Stomach (tissue), 9 donors: ENCODE data around the gene HDAC2. TPM values are rescaled to one million over a fixed set of nuclear protein-coding genes. Genes with fewer than 3 reads are reported as not detected.

Experiments used
- DNase-seq, 2 donors: peaks; one replicate each; pipeline versions ENCODE4 v3.0.0 to v3.0.0-alpha.2; 2013 to 2019
- H3K27ac ChIP-seq, 5 donors: fragments of 200-600 bp in 4 of 5; sonication (generic) in 4 of 5; one replicate each; pipeline ENCODE4 v1.5.1; 2013 to 2019; ENCODE audit warnings: mild to moderate bottlenecking in 1 of 5, moderate library complexity in 1 of 5
- H3K27me3 ChIP-seq, 3 donors: fragments of 200-600 bp; sonication (generic); one replicate each; pipeline ENCODE4 v1.5.1; 2017 to 2019; ENCODE audit warnings: mixed run types in 1 of 3
- H3K36me3 ChIP-seq, 4 donors: fragments of 200-600 bp; sonication (generic); 1 replicate in 3 of 4; 2 replicates in 1 of 4; pipeline ENCODE4 v1.5.1; 2016 to 2019
- H3K4me1 ChIP-seq, 4 donors: fragments of 200-600 bp; sonication (generic); one replicate each; pipeline ENCODE4 v1.5.1; 2016 to 2019
- H3K4me3 ChIP-seq, 4 donors: fragments of 200-600 bp; sonication (generic) in 3 of 4; one replicate each; pipeline ENCODE4 v1.5.1; 2016 to 2019; ENCODE audit warnings: mild to moderate bottlenecking in 1 of 4
- H3K9me3 ChIP-seq, 4 donors: fragments of 200-600 bp; sonication (generic); one replicate each; pipeline ENCODE4 v1.5.1; 2016 to 2019
- EP300 ChIP-seq: sonication (generic); formaldehyde crosslinking; IDR thresholded peaks from one replicate; pipeline ENCODE4 v1.6.1; 2017; ENCODE audit warnings: antibody characterized with exemption
- POLR2A ChIP-seq, 4 donors: fragments of 450-650 bp; IDR thresholded peaks; one replicate each; pipeline ENCODE4 v1.6.1; 2016; ENCODE audit warnings: antibody characterized with exemption in 4 of 4, control low read depth in 2 of 4, mild to moderate bottlenecking in 1 of 4, moderate library complexity in 1 of 4
- POLR2AphosphoS5 ChIP-seq, 3 donors: sonication (generic); formaldehyde crosslinking; IDR thresholded peaks; one replicate each; pipeline ENCODE4 v1.6.1; 2016; ENCODE audit warnings: antibody characterized with exemption in 3 of 3
- WGBS, 5 donors: extraction: QIAGEN DNeasy Blood & Tissue Kit in 3 of 5; methylation state at CpG; one replicate each; pipeline versions ENCODE4 v1.1.5 to v1.1.7; 2013 to 2018; 5-methylcytosine and 5-hydroxymethylcytosine counted together
- intact Hi-C: fragments of 100-400 bp; cut with DNase I; formaldehyde crosslinking; loops from one replicate; pipeline ENCODE4 v1.15.1; 2023; ENCODE audit warnings: low total_unique reads
- polyA plus RNA-seq, 3 donors: library from polyadenylated mRNA; stranded (reverse); fragments of 200-250 nt; gene quantifications; one replicate each; pipeline ENCODE4 v1.2.3, GENCODE V29; 2013
- total RNA-seq, 5 donors: library from RNA; depleted of rRNA; stranded (reverse); fragments of >200 nt; gene quantifications; one replicate each; pipeline versions ENCODE4 v1.1.0 to v1.2.3, GENCODE V29; 2014 to 2016
- TF ChIP-seq, protein P1 (sequence below), 7 experiments: fragments of 450-650 bp in 4 of 7; fragments of 200-600 bp in 3 of 7; sonication (generic) in 3 of 7; IDR thresholded peaks; one replicate each; pipeline ENCODE4 v1.5.1; 2016 to 2019; ENCODE audit warnings: antibody characterized with exemption in 7 of 7, control low read depth in 2 of 7, mild to moderate bottlenecking in 1 of 7
- donor health status: healthy with polysubstance abuse.
- donor health status: Bipolar disorder and iron deficiency.
- donor health status: healthy.

The HDAC2 gene
- total and polyA plus RNA-seq, 8 donors = 11.0 to 106 (median 57.4) TPM

DNA sequence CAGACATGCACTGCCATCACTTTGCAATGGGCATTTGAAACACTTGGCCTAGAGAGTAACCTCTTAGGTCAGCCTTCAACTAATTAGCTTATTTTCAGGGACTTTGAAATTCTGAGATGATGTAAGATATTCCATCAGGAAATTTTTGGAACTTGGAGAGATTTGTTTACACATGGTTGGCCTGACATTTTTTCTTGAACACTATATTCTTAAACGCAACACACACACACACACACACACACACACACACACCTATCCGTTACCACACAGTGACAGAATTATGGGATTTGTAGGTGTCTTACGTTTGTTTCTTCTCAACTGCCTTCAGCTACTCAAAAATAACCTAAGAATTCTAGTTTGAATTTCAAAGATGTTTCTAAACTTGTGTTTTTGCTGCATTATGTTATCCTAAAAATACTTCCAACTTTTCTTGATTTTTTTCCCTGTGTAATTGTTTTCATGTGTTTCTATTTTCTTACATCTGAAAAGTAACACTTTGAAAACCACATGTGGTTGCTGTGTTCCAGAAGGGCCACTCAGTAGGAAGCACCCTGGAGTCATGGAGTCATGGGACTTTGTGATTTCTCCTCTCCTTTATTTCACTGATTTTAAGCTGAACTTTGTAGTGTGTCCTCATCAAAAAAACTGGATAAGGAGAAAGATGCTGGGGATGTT lies 81.9 kb downstream of the HDAC2 start:
- intact Hi-C loops = no loop called here
- WGBS, 5 donors = 83 to 92% (median 88%) methylated on average over 3 of the region's 3 CpGs
- no peaks in the 10 kb centered on the region for H3K4me1 ChIP-seq

DNA sequence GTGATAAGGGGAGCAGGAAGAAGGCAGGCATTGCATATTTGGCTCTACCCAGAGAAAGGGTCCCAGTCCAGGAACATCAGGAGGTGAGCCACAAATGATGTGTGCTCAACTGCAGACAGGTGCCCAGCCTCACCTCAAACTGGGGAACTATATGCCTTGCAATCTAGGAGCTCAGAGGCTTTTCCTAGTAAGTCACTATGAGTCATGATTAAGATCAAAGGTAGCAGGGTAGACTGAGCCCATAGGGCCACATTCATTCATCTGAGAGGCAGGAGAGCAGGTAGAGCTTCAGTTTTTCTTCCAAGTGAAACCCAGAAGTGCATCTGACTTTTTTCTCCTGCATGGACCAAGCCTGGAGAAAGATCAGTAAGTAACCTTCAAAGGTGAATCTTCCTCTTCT lies 82.5 kb downstream of the HDAC2 start:
- H3K27me3 ChIP-seq = no peaks in the 10 kb centered on the region
- H3K36me3 ChIP-seq = no peaks in the 10 kb centered on the region
- no peak overlapping the region for H3K4me3 ChIP-seq
- H3K27ac ChIP-seq = no peak overlapping the region
- DNase-seq = no peak
- intact Hi-C loops = no loop called here
- TF ChIP-seq POLR2AphosphoS5 (IDR thresholded peaks at IDR 0.05) = no peak
- TF ChIP-seq, protein P1, sequence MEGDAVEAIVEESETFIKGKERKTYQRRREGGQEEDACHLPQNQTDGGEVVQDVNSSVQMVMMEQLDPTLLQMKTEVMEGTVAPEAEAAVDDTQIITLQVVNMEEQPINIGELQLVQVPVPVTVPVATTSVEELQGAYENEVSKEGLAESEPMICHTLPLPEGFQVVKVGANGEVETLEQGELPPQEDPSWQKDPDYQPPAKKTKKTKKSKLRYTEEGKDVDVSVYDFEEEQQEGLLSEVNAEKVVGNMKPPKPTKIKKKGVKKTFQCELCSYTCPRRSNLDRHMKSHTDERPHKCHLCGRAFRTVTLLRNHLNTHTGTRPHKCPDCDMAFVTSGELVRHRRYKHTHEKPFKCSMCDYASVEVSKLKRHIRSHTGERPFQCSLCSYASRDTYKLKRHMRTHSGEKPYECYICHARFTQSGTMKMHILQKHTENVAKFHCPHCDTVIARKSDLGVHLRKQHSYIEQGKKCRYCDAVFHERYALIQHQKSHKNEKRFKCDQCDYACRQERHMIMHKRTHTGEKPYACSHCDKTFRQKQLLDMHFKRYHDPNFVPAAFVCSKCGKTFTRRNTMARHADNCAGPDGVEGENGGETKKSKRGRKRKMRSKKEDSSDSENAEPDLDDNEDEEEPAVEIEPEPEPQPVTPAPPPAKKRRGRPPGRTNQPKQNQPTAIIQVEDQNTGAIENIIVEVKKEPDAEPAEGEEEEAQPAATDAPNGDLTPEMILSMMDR (IDR thresholded peaks at IDR 0.05) = no peak
- no peak for TF ChIP-seq EP300
- no peaks in the 10 kb centered on the region for H3K4me1 ChIP-seq
- H3K9me3 ChIP-seq = peaks cover 0 to 9% (median 7%) of the 10 kb centered on the region in 4 donors

More for the DNA sequence above, 81.9 kb downstream of the HDAC2 start:
- Histone ChIP-seq H3K36me3 (no peaks in the 10 kb centered on the region), H3K27ac (no peak overlapping the region), H3K4me3 (no peak overlapping the region), H3K27me3 (no peaks in the 10 kb centered on the region), H3K9me3 (peaks cover 0 to 9% (median 7%) of the 10 kb centered on the region in 4 donors)
- no peak for DNase-seq
- no peak for TF ChIP-seq EP300
- TF ChIP-seq, protein P1 (IDR thresholded peaks at IDR 0.05) = no peak

DNA sequence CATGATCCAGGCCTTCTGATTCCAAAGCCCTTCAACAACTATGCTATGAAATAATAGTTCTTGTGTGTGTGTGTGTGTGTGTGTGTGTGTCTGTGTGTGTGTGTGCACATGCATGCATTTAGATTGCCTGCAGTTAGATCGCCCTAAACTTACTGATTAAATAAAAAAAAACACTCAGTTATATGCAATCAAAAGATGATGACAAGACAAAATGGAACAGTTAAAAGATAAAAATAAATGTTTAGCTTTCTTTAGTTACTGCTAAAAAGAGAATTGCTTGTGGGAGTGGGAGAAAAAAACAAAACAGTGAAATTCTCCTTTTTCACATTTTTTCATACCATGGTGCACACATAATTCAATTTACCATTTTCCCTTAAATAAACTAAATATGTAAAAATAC lies 84.4 kb downstream of the HDAC2 start:
- H3K9me3 ChIP-seq = peaks cover 0 to 4% (median 1%) of the 10 kb centered on the region in 4 donors
- TF ChIP-seq, protein P1 (IDR thresholded peaks at IDR 0.05) = no peak
- TF ChIP-seq POLR2A (IDR thresholded peaks at IDR 0.05) = no peak
- TF ChIP-seq POLR2AphosphoS5 (IDR thresholded peaks at IDR 0.05) = no peak
- no peak for TF ChIP-seq EP300
- intact Hi-C loops = no loop called here
- WGBS, 5 donors = 88 to 96% (median 89%) methylated on average over 1 of the region's 1 CpG
- no peak for DNase-seq
- H3K4me3 ChIP-seq = no peak overlapping the region
- H3K36me3 ChIP-seq = no peaks in the 10 kb centered on the region
- peaks cover 0 to 12% (median 7%) of the 10 kb centered on the region in 4 donors for H3K4me1 ChIP-seq
- H3K27me3 ChIP-seq = no peaks in the 10 kb centered on the region
- H3K27ac ChIP-seq = no peak overlapping the region

DNA sequence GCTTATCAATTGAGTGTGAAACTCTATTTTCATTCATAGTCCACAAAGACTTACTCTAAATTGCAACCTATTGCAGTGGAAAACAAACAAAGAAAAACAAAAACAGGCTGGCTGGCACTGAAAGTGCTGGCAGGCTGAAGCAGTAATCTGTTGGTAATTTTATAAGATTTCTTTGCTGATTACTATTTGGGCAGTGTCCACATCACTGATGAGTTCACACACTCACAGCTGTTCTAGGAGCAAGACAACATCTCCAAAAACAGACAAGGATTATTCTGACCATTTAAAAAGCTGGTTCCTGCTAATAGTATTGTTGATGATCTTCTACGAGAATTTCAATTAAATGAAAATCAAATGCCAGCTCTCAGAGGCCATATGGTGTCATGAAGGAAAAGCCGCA lies 86.9 kb downstream of the HDAC2 start:
- TF ChIP-seq POLR2A (IDR thresholded peaks at IDR 0.05) (no peak), POLR2AphosphoS5 (IDR thresholded peaks at IDR 0.05) (no peak), EP300 (no peak)
- TF ChIP-seq, protein P1 (IDR thresholded peaks at IDR 0.05) = no peak
- no peak overlapping the region for H3K4me3 ChIP-seq
- DNase-seq = no peak
- H3K27ac ChIP-seq = no peak overlapping the region
- no peaks in the 10 kb centered on the region for H3K27me3 ChIP-seq
- WGBS, 5 donors = 75 to 96% (median 88%) methylated on average over 2 of the region's 2 CpGs
- peaks cover 0 to 24% (median 11%) of the 10 kb centered on the region in 4 donors for H3K4me1 ChIP-seq
- no peaks in the 10 kb centered on the region for H3K9me3 ChIP-seq
- intact Hi-C loops = no loop called here
- no peaks in the 10 kb centered on the region for H3K36me3 ChIP-seq

Other genes starting within 250 kb of the HDAC2 start
- gene MARCKS, start 113.8 kb downstream of the HDAC2 start, total RNA-seq = 100 to 1,000 TPM in 1 of 5 donors, 10 to 100 TPM in 4; 19.8 to 594 (median 76.0) TPM
- gene MARCKS, start 113.8 kb downstream of the HDAC2 start, polyA plus RNA-seq = 10 to 100 TPM; 19.9 to 54.2 (median 28.5) TPM